Stomach smooth muscle (tissue), 2 donors: ENCODE measurements around the gene OBP2A.

Source experiments
- H3K27ac ChIP-seq: one replicate; pipeline ENCODE4 v1.7.0; 2013; ENCODE audit warnings: mild to moderate bottlenecking, low read length, inconsistent platforms
- H3K27me3 ChIP-seq, 2 donors: one replicate each; pipeline ENCODE4 v1.7.0; 2013; ENCODE audit warnings: low read length in 2 of 2; ENCODE audit not compliant: insufficient read depth in 2 of 2, control insufficient read depth in 1 of 2
- H3K36me3 ChIP-seq, 2 donors: one replicate each; pipeline ENCODE4 v1.7.0; 2013; ENCODE audit warnings: low read length in 2 of 2; ENCODE audit not compliant: control insufficient read depth in 2 of 2, insufficient read depth in 2 of 2
- H3K4me1 ChIP-seq: one replicate; pipeline ENCODE4 v1.7.0; 2013; ENCODE audit warnings: low read length; ENCODE audit not compliant: control insufficient read depth, insufficient read depth
- H3K4me3 ChIP-seq, 2 donors: one replicate each; pipeline ENCODE4 v1.7.0; 2013; ENCODE audit warnings: low read length in 2 of 2
- H3K9ac ChIP-seq, 2 donors: one replicate each; pipeline ENCODE4 v1.7.0; 2013; ENCODE audit warnings: low read length in 2 of 2, mild to moderate bottlenecking in 1 of 2
- H3K9me3 ChIP-seq, 2 donors: one replicate each; pipeline ENCODE4 v1.7.0; 2013; ENCODE audit warnings: low read length in 2 of 2; ENCODE audit not compliant: control insufficient read depth in 2 of 2
- donor health status: healthy.
- donor health status: Pancreatic carcinoma.

Gene OBP2A

GRCh38 chr9:135589596-135590485, 43.9 kb downstream of the OBP2A start:
- H3K36me3 ChIP-seq: no peaks in the 10 kb centered on the region
- peaks cover 9 to 14% of the 10 kb centered on the region in 2 donors for H3K27me3 ChIP-seq
- no peak overlapping the region for H3K27ac ChIP-seq
- no peaks in the 10 kb centered on the region for H3K9me3 ChIP-seq
- no peaks in the 10 kb centered on the region for H3K4me1 ChIP-seq
- no peak overlapping the region for H3K4me3 ChIP-seq
- no peak overlapping the region for H3K9ac ChIP-seq

- no peak overlapping the region for H3K27ac ChIP-seq
- peaks cover 9 to 14% of the 10 kb centered on the region in 2 donors for H3K27me3 ChIP-seq
- H3K9ac ChIP-seq: no peak overlapping the region
- H3K36me3 ChIP-seq: no peaks in the 10 kb centered on the region
- H3K4me1 ChIP-seq: no peaks in the 10 kb centered on the region
- no peak overlapping the region for H3K4me3 ChIP-seq
- H3K9me3 ChIP-seq: no peaks in the 10 kb centered on the region
Observed at GRCh38 chr9:135590486-135591079, 44.7 kb downstream of the OBP2A start.

GRCh38 chr9:135591506-135592330, 45.8 kb downstream of the OBP2A start:
- no peak overlapping the region for H3K27ac ChIP-seq
- peaks cover 9 to 11% of the 10 kb centered on the region in 2 donors for H3K27me3 ChIP-seq
- no peaks in the 10 kb centered on the region for H3K4me1 ChIP-seq
- no peaks in the 10 kb centered on the region for H3K36me3 ChIP-seq
- H3K9ac ChIP-seq: no peak overlapping the region
- peaks cover 0 to 4% of the 10 kb centered on the region in 2 donors for H3K9me3 ChIP-seq
- no peak overlapping the region for H3K4me3 ChIP-seq

GRCh38 chr9:135592331-135592590, 46.3 kb downstream of the OBP2A start:
- Histone ChIP-seq H3K4me1 (no peaks in the 10 kb centered on the region), H3K9me3 (peaks cover 0 to 4% of the 10 kb centered on the region in 2 donors), H3K27me3 (peaks cover 9 to 11% of the 10 kb centered on the region in 2 donors), H3K9ac (no peak overlapping the region), H3K27ac (no peak overlapping the region), H3K36me3 (no peaks in the 10 kb centered on the region), H3K4me3 (no peak overlapping the region)

- H3K9me3 ChIP-seq: peaks cover 0 to 4% of the 10 kb centered on the region in 2 donors
- no peak overlapping the region for H3K27ac ChIP-seq
- H3K9ac ChIP-seq: no peak overlapping the region
- no peaks in the 10 kb centered on the region for H3K4me1 ChIP-seq
- H3K4me3 ChIP-seq: no peak overlapping the region
- H3K36me3 ChIP-seq: no peaks in the 10 kb centered on the region
- peaks cover 9 to 11% of the 10 kb centered on the region in 2 donors for H3K27me3 ChIP-seq
Observed at GRCh38 chr9:135592625-135593024, 46.7 kb downstream of the OBP2A start.

GRCh38 chr9:135596211-135596610, 50.3 kb downstream of the OBP2A start:
- Histone ChIP-seq H3K9me3 (peaks cover 0 to 4% of the 10 kb centered on the region in 2 donors), H3K4me1 (no peaks in the 10 kb centered on the region), H3K4me3 (no peak overlapping the region), H3K27ac (no peak overlapping the region), H3K36me3 (no peaks in the 10 kb centered on the region), H3K9ac (no peak overlapping the region), H3K27me3 (peaks cover 6 to 7% of the 10 kb centered on the region in 2 donors)
